HEK293T (cell line): ENCODE data around the gene LIMS4.
"Not testable (repeated sequence)": the region's sequence is repeated elsewhere in the genome, so short reads cannot be mapped to it uniquely, and the experiment has no call there.

Source experiments
- BHLHE40 ChIP-seq: fragments of 450-650 bp; IDR thresholded peaks from 2 replicates; pipeline ENCODE4 v1.6.1; 2016; ENCODE audit warnings: mild to moderate bottlenecking, moderate library complexity, borderline replicate concordance
- CTBP1 ChIP-seq: fragments of 450-650 bp; IDR thresholded peaks from 2 replicates; pipeline ENCODE4 v1.6.1; 2016; ENCODE audit warnings: borderline replicate concordance
- FOXM1 ChIP-seq: fragments of 450-650 bp; IDR thresholded peaks from 2 replicates; pipeline ENCODE4 v1.6.1; 2017; ENCODE audit warnings: mild to moderate bottlenecking, borderline replicate concordance

DNA sequence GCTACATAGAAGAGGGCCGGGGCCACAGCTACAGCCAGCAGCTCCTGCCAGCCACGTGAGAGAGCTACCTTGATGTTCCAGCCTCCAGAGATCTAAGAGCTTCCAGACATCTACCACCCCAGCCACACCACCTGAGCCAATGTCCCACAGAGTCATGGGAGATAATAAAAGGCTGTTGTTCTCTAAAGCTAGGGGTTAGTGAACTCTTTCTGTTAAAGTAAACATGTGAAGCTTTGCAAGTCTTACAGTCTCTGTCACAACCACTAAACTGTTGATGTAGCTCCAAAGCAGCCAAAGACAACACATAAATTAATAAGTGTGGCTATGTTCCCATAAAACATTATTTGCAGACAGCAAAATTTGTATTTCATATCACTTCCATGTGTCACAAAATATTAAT lies 67.6 kb downstream of the LIMS4 start:
- TF ChIP-seq FOXM1, CTBP1, BHLHE40: not testable (repeated sequence)
